Naive thymus-derived CD4-positive, alpha-beta T cell (primary cell): ENCODE results near the gene RGS9. TPM values are rescaled to one million over a fixed set of nuclear protein-coding genes. Genes with fewer than 3 reads are reported as not detected.
A peak's percentile ranks its signal among the peaks of the same experiment; 100 is the strongest.

Experiments
- ATAC-seq: fragments of 150-1000 bp; cut with Tn5 transposase; 2 replicates; pipeline ENCODE4 v1.10.0; 2021; ENCODE audit warnings: mild to moderate bottlenecking, moderate library complexity
- CTCF ChIA-PET: fragments of 350-600 bp; sonication (Branson Sonifier 250); formaldehyde crosslinking; loops from one replicate; lab custom pipeline; 2021; ENCODE audit warnings: antibody characterized with exemption; lab: Charles Lee
- POLR2A ChIA-PET: fragments of 350-600 bp; sonication (Branson Sonifier 250); formaldehyde crosslinking; loops from one replicate; lab custom pipeline; 2021; ENCODE audit warnings: antibody characterized with exemption, inconsistent platforms; lab: Charles Lee
- DNase-seq, 9 donors: peaks; one replicate each; pipeline versions ENCODE4 v3.0.0 to v3.0.0-alpha.2; 2020 to 2022; ENCODE audit warnings: mixed read lengths in 1 of 9
- H3K27ac ChIP-seq: one replicate; pipeline ENCODE4 v1.7.0; 2013; ENCODE audit warnings: mild to moderate bottlenecking, low read depth, low read length, moderate library complexity
- H3K27me3 ChIP-seq, 2 donors: one replicate each; pipeline ENCODE4 v1.7.0; 2013; ENCODE audit warnings: low read length in 2 of 2, mild to moderate bottlenecking in 2 of 2, moderate library complexity in 2 of 2; ENCODE audit not compliant: control insufficient read depth in 2 of 2, insufficient read depth in 2 of 2
- H3K36me3 ChIP-seq, 3 experiments: 1 replicate in 2 of 3; 2 replicates in 1 of 3; pipeline ENCODE4 v1.7.0; 2013; ENCODE audit warnings: low read length in 3 of 3, mild to moderate bottlenecking in 3 of 3, moderate library complexity in 1 of 3; ENCODE audit not compliant: insufficient read depth in 3 of 3, control insufficient read depth in 2 of 3
- H3K4me1 ChIP-seq, 2 donors: one replicate each; pipeline ENCODE4 v1.7.0; 2013; ENCODE audit warnings: low read length in 2 of 2, mild to moderate bottlenecking in 2 of 2, moderate library complexity in 1 of 2; ENCODE audit not compliant: control insufficient read depth in 2 of 2, insufficient read depth in 2 of 2
- H3K4me3 ChIP-seq: 2 replicates; pipeline ENCODE4 v1.7.0; 2013; ENCODE audit warnings: mild to moderate bottlenecking, low read length
- H3K9me3 ChIP-seq, 3 experiments: 1 replicate in 2 of 3; 2 replicates in 1 of 3; pipeline ENCODE4 v1.7.0; 2013; ENCODE audit warnings: low read length in 3 of 3; ENCODE audit not compliant: control insufficient read depth in 2 of 3
- H3K27ac Mint-ChIP-seq, 9 donors: one replicate each; pipeline ENCODE4 v1.8.0; 2020 to 2022; ENCODE audit warnings: mixed read lengths in 9 of 9, mild to moderate bottlenecking in 8 of 9, moderate library complexity in 5 of 9, inconsistent platforms in 2 of 9
- H3K27me3 Mint-ChIP-seq, 5 donors: one replicate each; pipeline ENCODE4 v1.8.0; 2021 to 2022; ENCODE audit warnings: mixed read lengths in 5 of 5, mild to moderate bottlenecking in 1 of 5
- H3K36me3 Mint-ChIP-seq, 5 donors: one replicate each; pipeline ENCODE4 v1.8.0; 2020 to 2022; ENCODE audit warnings: mixed read lengths in 5 of 5, mild to moderate bottlenecking in 3 of 5, inconsistent platforms in 1 of 5
- H3K4me1 Mint-ChIP-seq, 7 donors: one replicate each; pipeline ENCODE4 v1.8.0; 2020 to 2022; ENCODE audit warnings: mixed read lengths in 7 of 7, mild to moderate bottlenecking in 3 of 7, inconsistent platforms in 1 of 7
- H3K4me3 Mint-ChIP-seq, 10 donors: one replicate each; pipeline ENCODE4 v1.8.0; 2020 to 2022; ENCODE audit warnings: mild to moderate bottlenecking in 10 of 10, mixed read lengths in 10 of 10, moderate library complexity in 6 of 10, inconsistent platforms in 2 of 10
- H3K9me3 Mint-ChIP-seq, 11 donors: one replicate each; pipeline ENCODE4 v1.8.0; 2020 to 2022; ENCODE audit warnings: mixed read lengths in 11 of 11, mild to moderate bottlenecking in 4 of 11, inconsistent platforms in 1 of 11, moderate library complexity in 1 of 11
- intact Hi-C, 2 donors: fragments of 100-400 bp; cut with micrococcal nuclease; formaldehyde crosslinking; loops; one replicate each; pipeline ENCODE4 v1.15.1; 2023
- polyA plus RNA-seq, 2 donors: library from polyadenylated mRNA; unstranded; fragments of 300-500 nt; fragmentation: Illumina TruSeq; gene quantifications; one replicate each; pipeline ENCODE4 v1.2.3, GENCODE V29; 2021
- total RNA-seq, 6 experiments: library from RNA in 5 of 6; stranded (reverse) in 5 of 6; gene quantifications; 1 replicate in 5 of 6; 2 replicates in 1 of 6; pipeline ENCODE4 v1.2.3 and lab custom pipeline; 2021 to 2026

Gene RGS9
- total and polyA plus RNA-seq, 7 experiments from 2014 or later: 0.32 to 3.9 (median 0.81) TPM; not detected in 2

DNA sequence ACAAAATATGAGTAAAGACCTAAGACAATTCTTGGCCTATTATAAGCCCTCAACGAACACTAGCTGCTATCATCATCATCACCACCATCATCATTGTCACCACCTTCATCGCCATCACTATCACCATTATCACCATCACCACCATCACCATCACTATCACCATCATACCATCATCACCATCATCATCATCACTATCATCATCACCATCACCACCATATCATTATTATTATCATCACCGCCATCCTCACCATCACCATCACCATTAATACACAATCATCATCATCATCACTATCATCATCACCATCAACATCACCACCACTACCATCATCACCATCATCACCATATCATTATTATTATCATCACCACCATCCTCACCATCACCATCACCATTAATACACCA, 82.5 kb downstream of the RGS9 start:
- no peak overlapping the region for H3K27ac Mint-ChIP-seq
- peaks cover 6 to 29% (median 13%) of the 10 kb centered on the region in 5 donors for H3K27me3 Mint-ChIP-seq
- CTCF ChIA-PET: interaction anchor here (0.7 to 1.0 kb wide), 2 partner anchors 947 to 977 kb away, joined by 3 read pairs; no protein-coding TSS in a partner anchor
- no peaks in the 10 kb centered on the region for H3K36me3 Mint-ChIP-seq
- Histone ChIP-seq H3K36me3 (no peaks in the 10 kb centered on the region), H3K4me3 (no peak overlapping the region), H3K9me3 (no peaks in the 10 kb centered on the region), H3K27me3 (no peaks in the 10 kb centered on the region), H3K4me1 (no peaks in the 10 kb centered on the region), H3K27ac (no peak overlapping the region)
- intact Hi-C loops: no loop called here
- peaks cover 0 to 5% (median 0%) of the 10 kb centered on the region in 7 donors for H3K4me1 Mint-ChIP-seq
- DNase-seq (no peak), ATAC-seq (no peak)
- POLR2A ChIA-PET: no interaction called here
- peaks cover 0 to 3% (median 0%) of the 10 kb centered on the region in 11 donors for H3K9me3 Mint-ChIP-seq
- no peak overlapping the region for H3K4me3 Mint-ChIP-seq

DNA sequence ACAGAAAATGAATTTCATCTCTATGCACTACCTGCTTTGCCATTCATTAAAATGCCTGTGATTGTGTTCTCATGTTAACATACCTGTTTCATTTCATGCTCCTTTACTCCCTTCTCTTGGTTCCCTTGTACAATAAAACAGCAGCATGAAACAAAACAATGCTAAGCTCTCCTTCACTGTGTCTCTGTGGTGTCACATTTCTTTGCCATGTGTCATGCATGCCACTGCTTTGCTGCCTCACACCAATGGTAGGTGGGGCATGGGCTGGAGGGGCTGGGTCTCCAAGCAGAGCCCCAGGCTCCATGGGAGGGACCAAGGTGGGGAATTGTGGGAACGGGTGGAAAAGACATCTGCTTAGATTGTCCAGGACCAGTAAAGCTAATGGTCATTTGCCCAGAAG, 83.6 kb downstream of the RGS9 start:
- ATAC-seq (no peak), DNase-seq (no peak)
- ChIA-PET CTCF (no interaction called here), POLR2A (no interaction called here)
- H3K4me3 Mint-ChIP-seq: no peak overlapping the region
- peaks cover 0 to 1% (median 0%) of the 10 kb centered on the region in 11 donors for H3K9me3 Mint-ChIP-seq
- Histone ChIP-seq H3K27ac (no peak overlapping the region), H3K9me3 (no peaks in the 10 kb centered on the region), H3K27me3 (no peaks in the 10 kb centered on the region), H3K4me1 (no peaks in the 10 kb centered on the region), H3K36me3 (no peaks in the 10 kb centered on the region), H3K4me3 (no peak overlapping the region)
- peaks cover 0 to 2% (median 0%) of the 10 kb centered on the region in 7 donors for H3K4me1 Mint-ChIP-seq
- intact Hi-C loops: no loop called here
- H3K27me3 Mint-ChIP-seq: peaks cover 4 to 24% (median 7%) of the 10 kb centered on the region in 5 donors
- H3K27ac Mint-ChIP-seq: no peak overlapping the region
- H3K36me3 Mint-ChIP-seq: no peaks in the 10 kb centered on the region

DNA sequence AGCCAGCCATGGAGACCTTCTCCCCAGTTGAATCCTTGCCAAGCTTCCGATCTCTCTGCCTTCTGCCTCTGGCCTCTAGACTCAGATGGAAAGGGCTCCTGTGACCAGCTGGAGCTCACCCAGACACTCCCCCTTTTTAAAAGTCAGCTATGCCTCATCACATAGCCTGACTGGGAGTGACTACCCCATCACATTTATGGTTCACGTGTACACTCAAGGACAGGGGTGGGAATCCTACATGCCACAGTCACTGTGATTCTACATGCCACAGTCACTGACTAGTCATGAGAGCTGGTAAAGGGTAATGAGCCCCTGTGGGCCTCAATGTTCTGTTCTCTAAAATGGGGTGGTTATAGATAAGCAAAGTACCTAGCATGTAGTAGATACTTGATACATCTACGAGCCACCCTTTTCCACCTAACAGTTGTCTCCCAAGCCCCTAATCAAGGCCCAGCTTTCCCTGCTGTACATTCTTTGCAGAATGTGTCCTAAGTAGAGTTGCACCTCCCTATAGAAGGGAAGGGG, 85.1 kb downstream of the RGS9 start:
- intact Hi-C loops: no loop called here
- no peaks in the 10 kb centered on the region for H3K9me3 ChIP-seq
- Mint-ChIP-seq H3K9me3 (peaks cover 0 to under 1% (median 0%) of the 10 kb centered on the region in 11 donors), H3K4me3 (no peak overlapping the region), H3K27me3 (peaks cover 0 to 28% (median 5%) of the 10 kb centered on the region in 5 donors), H3K27ac (no peak overlapping the region), H3K4me1 (peaks cover 0 to 3% (median 0%) of the 10 kb centered on the region in 7 donors), H3K36me3 (no peaks in the 10 kb centered on the region)
- ATAC-seq (no peak), DNase-seq (no peak)
- ChIA-PET CTCF (no interaction called here), POLR2A (no interaction called here)
- no peak overlapping the region for H3K4me3 ChIP-seq
- H3K36me3 ChIP-seq: no peaks in the 10 kb centered on the region
- H3K4me1 ChIP-seq: no peaks in the 10 kb centered on the region
- no peak overlapping the region for H3K27ac ChIP-seq
- no peaks in the 10 kb centered on the region for H3K27me3 ChIP-seq

DNA sequence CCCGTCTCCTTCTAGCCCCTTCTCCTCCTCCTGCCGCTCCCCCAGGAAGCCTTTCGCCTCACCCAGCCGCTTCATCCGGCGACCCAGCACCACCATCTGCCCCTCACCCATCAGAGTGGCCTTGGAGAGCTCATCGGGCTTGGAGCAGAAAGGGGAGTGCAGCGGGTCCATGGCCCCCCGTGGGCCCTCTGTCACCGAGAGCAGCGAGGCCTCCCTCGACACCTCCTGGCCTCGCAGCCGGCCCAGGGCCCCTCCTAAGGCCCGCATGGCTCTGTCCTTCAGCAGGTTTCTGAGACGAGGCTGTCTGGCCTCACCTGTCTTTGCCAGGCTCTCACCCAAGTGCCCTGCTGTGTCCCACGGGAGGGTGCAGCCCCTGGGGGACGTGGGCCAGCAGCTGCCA, 87.9 kb downstream of the RGS9 start:
- H3K4me3 Mint-ChIP-seq: no peak overlapping the region
- H3K36me3 ChIP-seq: no peaks in the 10 kb centered on the region
- ChIA-PET POLR2A (no interaction called here), CTCF (no interaction called here)
- no peak overlapping the region for H3K27ac ChIP-seq
- DNase-seq: no peak
- intact Hi-C loops: no loop called here
- no peak overlapping the region for H3K4me3 ChIP-seq
- no peak for ATAC-seq
- H3K27ac Mint-ChIP-seq: no peak overlapping the region
- H3K4me1 ChIP-seq: peaks cover 14 to 21% of the 10 kb centered on the region in 2 donors
- no peaks in the 10 kb centered on the region for H3K9me3 ChIP-seq
- H3K27me3 ChIP-seq: no peaks in the 10 kb centered on the region
- no peaks in the 10 kb centered on the region for H3K36me3 Mint-ChIP-seq
- H3K27me3 Mint-ChIP-seq: peaks cover 0 to 20% (median 4%) of the 10 kb centered on the region in 5 donors
- peaks cover 14 to 28% (median 17%) of the 10 kb centered on the region in 7 donors for H3K4me1 Mint-ChIP-seq
- no peaks in the 10 kb centered on the region for H3K9me3 Mint-ChIP-seq

GRCh38 chr17:65226227-65226626, 89.1 kb downstream of the RGS9 start:
- intact Hi-C loops: no loop called here
- H3K4me3 Mint-ChIP-seq: no peak overlapping the region
- no peaks in the 10 kb centered on the region for H3K36me3 ChIP-seq
- no peak overlapping the region for H3K27ac Mint-ChIP-seq
- H3K4me1 Mint-ChIP-seq: peaks cover 14 to 36% (median 17%) of the 10 kb centered on the region in 7 donors
- POLR2A ChIA-PET: no interaction called here
- CTCF ChIA-PET: no interaction called here
- ATAC-seq: no peak
- H3K9me3 Mint-ChIP-seq: no peaks in the 10 kb centered on the region
- H3K27me3 ChIP-seq: no peaks in the 10 kb centered on the region
- peaks cover 14 to 24% of the 10 kb centered on the region in 2 donors for H3K4me1 ChIP-seq
- no peaks in the 10 kb centered on the region for H3K9me3 ChIP-seq
- H3K27ac ChIP-seq: no peak overlapping the region
- H3K27me3 Mint-ChIP-seq: peaks cover 0 to 20% (median 4%) of the 10 kb centered on the region in 5 donors
- no peak overlapping the region for H3K4me3 ChIP-seq
- no peaks in the 10 kb centered on the region for H3K36me3 Mint-ChIP-seq
- no peak for DNase-seq

DNA sequence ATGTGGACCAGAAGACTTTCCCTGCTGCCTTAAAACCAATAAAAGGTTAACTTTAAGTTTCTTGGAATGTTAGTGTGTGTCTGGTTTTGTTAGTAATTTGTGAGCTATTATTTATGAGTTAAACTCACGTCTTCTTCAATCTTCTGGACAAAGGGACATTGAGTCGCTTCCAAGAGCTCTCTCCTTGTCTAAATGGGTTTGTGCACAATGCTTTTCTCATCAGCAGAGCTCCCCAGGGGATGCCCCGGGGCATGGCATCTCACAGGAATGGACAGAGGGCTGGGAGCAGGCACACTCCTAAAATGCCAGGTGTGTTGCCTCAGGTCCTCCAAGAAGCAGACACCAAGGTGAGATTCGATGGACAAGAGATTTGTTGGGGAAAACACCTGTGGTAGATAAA, 90.5 kb downstream of the RGS9 start:
- peaks cover 14 to 24% of the 10 kb centered on the region in 2 donors for H3K4me1 ChIP-seq
- Mint-ChIP-seq H3K4me1 (peaks cover 14 to 40% (median 18%) of the 10 kb centered on the region in 7 donors), H3K27ac (no peak overlapping the region), H3K4me3 (peak overlapping the region in 3 of 10 donors; percentile 4 to 36 (median 33)), H3K9me3 (no peaks in the 10 kb centered on the region), H3K27me3 (peaks cover 0 to 21% (median 4%) of the 10 kb centered on the region in 5 donors), H3K36me3 (no peaks in the 10 kb centered on the region)
- no peaks in the 10 kb centered on the region for H3K27me3 ChIP-seq
- intact Hi-C loops: no loop called here
- no peaks in the 10 kb centered on the region for H3K36me3 ChIP-seq
- ATAC-seq (no peak), DNase-seq (no peak)
- H3K27ac ChIP-seq: no peak overlapping the region
- CTCF ChIA-PET: no interaction called here
- no peak overlapping the region for H3K4me3 ChIP-seq
- POLR2A ChIA-PET: no interaction called here
- H3K9me3 ChIP-seq: no peaks in the 10 kb centered on the region

DNA sequence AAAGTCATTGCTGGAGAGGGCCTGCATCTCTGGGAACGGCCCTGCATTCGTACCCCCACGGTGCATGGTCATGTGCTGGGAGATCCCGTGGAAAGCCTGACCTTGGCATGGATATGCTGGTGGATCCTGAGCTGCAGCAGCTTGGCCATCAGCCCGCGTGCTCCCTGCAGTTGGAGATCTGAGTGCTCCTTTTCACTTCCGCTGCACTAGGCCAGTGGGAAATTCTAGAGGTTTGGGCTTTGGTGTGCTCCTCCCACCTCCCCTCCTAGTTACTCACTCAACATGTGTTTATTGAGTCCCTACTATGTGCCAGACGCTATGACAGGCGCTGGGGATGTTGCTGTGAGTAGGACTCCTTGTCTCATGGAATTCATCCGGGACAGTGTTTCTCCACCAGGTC, 91.1 kb downstream of the RGS9 start:
- Mint-ChIP-seq H3K27ac (peak overlapping the region in 1 of 9 donors; percentile 44), H3K4me3 (peak overlapping the region in 8 of 10 donors; percentile 50 to 77 (median 71))
- CTCF ChIA-PET: no interaction called here

More for the DNA sequence above, 91.1 kb downstream of the RGS9 start:
- H3K9me3 Mint-ChIP-seq: no peaks in the 10 kb centered on the region
- H3K36me3 ChIP-seq: no peaks in the 10 kb centered on the region
- no peak overlapping the region for H3K4me3 ChIP-seq
- H3K9me3 ChIP-seq: no peaks in the 10 kb centered on the region
- intact Hi-C loops: no loop called here
- ATAC-seq: no peak
- H3K27me3 Mint-ChIP-seq: peaks cover 0 to 28% (median 4%) of the 10 kb centered on the region in 5 donors
- peaks cover 14 to 40% (median 18%) of the 10 kb centered on the region in 7 donors for H3K4me1 Mint-ChIP-seq
- peaks cover 14 to 24% of the 10 kb centered on the region in 2 donors for H3K4me1 ChIP-seq
- no peak for DNase-seq
- POLR2A ChIA-PET: no interaction called here
- H3K36me3 Mint-ChIP-seq: no peaks in the 10 kb centered on the region
- no peak overlapping the region for H3K27ac ChIP-seq
- no peaks in the 10 kb centered on the region for H3K27me3 ChIP-seq
